Endothelial cell of umbilical vein (primary cell): ENCODE measurements around the gene NTSR1.

ENCODE experiments used
- CTCF ChIP-seq, 2 donors: IDR thresholded peaks; 1 replicate in 1 of 2; 2 replicates in 1 of 2; pipeline ENCODE4 v1.5.1; 2011; ENCODE audit warnings: low read length in 2 of 2, mild to moderate bottlenecking in 2 of 2, moderate library complexity in 2 of 2, control low read depth in 1 of 2, inconsistent platforms in 1 of 2, low read depth in 1 of 2; ENCODE audit not compliant: insufficient read depth in 1 of 2; ENCODE audit errors: extremely low read depth in 1 of 2
- EZH2 ChIP-seq: IDR thresholded peaks from 2 replicates; pipeline ENCODE4 v1.6.1; 2012; ENCODE audit warnings: borderline replicate concordance, low read depth, mild to moderate bottlenecking, moderate library complexity, low read length, inconsistent platforms; ENCODE audit not compliant: severe bottlenecking
- FOS ChIP-seq: IDR thresholded peaks from 2 replicates; pipeline ENCODE4 v1.6.1; 2011; ENCODE audit warnings: mild to moderate bottlenecking, low read length, moderate library complexity, borderline replicate concordance; ENCODE audit not compliant: insufficient read depth
- JUN ChIP-seq: IDR thresholded peaks from 2 replicates; pipeline ENCODE4 v1.6.1; 2011; ENCODE audit warnings: borderline replicate concordance, low read depth; ENCODE audit not compliant: insufficient read length, insufficient read depth
- MAX ChIP-seq: IDR thresholded peaks from 2 replicates; pipeline ENCODE4 v1.6.1; 2011; ENCODE audit not compliant: insufficient read depth, insufficient read length
- MYC ChIP-seq: IDR thresholded peaks from one replicate; pipeline ENCODE4 v1.6.1; 2011; ENCODE audit warnings: mild to moderate bottlenecking, low read depth, low read length
- POLR2A ChIP-seq: IDR thresholded peaks from 2 replicates; pipeline ENCODE4 v1.6.1; 2012; ENCODE audit warnings: low read depth, mild to moderate bottlenecking, control low read depth, low read length
- POLR2AphosphoS5 ChIP-seq: IDR thresholded peaks from 2 replicates; pipeline ENCODE4 v1.6.1; 2012; ENCODE audit warnings: low read depth, mild to moderate bottlenecking, control low read depth, low read length, moderate library complexity; ENCODE audit not compliant: insufficient read depth

GRCh38 chr20:62702013-62702300, 6.7 kb upstream of the NTSR1 start:
- TF ChIP-seq POLR2AphosphoS5 (no peak), MYC (no peak), CTCF (IDR thresholded peaks at IDR 0.05; ENCODE audit: extremely low read depth in 1 of 2, insufficient read depth in 1 of 2, low read depth in 1 of 2, low read length in 2 of 2) (no peak), POLR2A (no peak), EZH2 (no peak), JUN (no peak), FOS (no peak), MAX (no peak)
